Lower leg skin (tissue), 4 donors: ENCODE results near the gene C9orf72. TPM values are rescaled to one million over a fixed set of nuclear protein-coding genes. Genes with fewer than 3 reads are reported as not detected.
"Not testable (repeated sequence)": the region's sequence is repeated elsewhere in the genome, so short reads cannot be mapped to it uniquely, and the experiment has no call there.

Experiments used
- DNase-seq, 2 donors: peaks; one replicate each; pipeline ENCODE4 v3.0.0-alpha.2; 2019; ENCODE audit warnings: low spot score in 2 of 2
- H3K4me3 ChIP-seq: fragments of 200-600 bp; sonication (generic); 2 replicates; pipeline ENCODE4 v1.5.1; 2017; ENCODE audit warnings: mild to moderate bottlenecking, low read depth; ENCODE audit not compliant: poor library complexity, severe bottlenecking
- CTCF ChIP-seq, 3 donors: fragments of 450-650 bp; IDR thresholded peaks; one replicate each; pipeline ENCODE4 v1.5.1; 2016; ENCODE audit warnings: antibody characterized with exemption in 3 of 3, mild to moderate bottlenecking in 3 of 3, moderate library complexity in 2 of 3
- POLR2A ChIP-seq, 2 donors: fragments of 450-650 bp; IDR thresholded peaks; one replicate each; pipeline ENCODE4 v1.6.1; 2016 to 2017; ENCODE audit warnings: antibody characterized with exemption in 2 of 2, mild to moderate bottlenecking in 1 of 2, moderate library complexity in 1 of 2
- WGBS, 2 donors: methylation state at CpG; one replicate each; pipeline ENCODE4 v1.1.5; 2018; 5-methylcytosine and 5-hydroxymethylcytosine counted together
- intact Hi-C: fragments of 100-400 bp; cut with DNase I; formaldehyde crosslinking; loops from one replicate; pipeline ENCODE4 v1.15.0; 2023; ENCODE audit warnings: low total_unique reads
- total RNA-seq, 4 donors: library from RNA; depleted of rRNA; stranded (reverse); fragments of >200 nt; gene quantifications; one replicate each; pipeline ENCODE4 v1.1.0, GENCODE V29; 2016

The C9orf72 gene, protein sequence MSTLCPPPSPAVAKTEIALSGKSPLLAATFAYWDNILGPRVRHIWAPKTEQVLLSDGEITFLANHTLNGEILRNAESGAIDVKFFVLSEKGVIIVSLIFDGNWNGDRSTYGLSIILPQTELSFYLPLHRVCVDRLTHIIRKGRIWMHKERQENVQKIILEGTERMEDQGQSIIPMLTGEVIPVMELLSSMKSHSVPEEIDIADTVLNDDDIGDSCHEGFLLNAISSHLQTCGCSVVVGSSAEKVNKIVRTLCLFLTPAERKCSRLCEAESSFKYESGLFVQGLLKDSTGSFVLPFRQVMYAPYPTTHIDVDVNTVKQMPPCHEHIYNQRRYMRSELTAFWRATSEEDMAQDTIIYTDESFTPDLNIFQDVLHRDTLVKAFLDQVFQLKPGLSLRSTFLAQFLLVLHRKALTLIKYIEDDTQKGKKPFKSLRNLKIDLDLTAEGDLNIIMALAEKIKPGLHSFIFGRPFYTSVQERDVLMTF
- total RNA-seq: 10 to 100 TPM; 10.3 to 16.6 (median 12.5) TPM

DNA sequence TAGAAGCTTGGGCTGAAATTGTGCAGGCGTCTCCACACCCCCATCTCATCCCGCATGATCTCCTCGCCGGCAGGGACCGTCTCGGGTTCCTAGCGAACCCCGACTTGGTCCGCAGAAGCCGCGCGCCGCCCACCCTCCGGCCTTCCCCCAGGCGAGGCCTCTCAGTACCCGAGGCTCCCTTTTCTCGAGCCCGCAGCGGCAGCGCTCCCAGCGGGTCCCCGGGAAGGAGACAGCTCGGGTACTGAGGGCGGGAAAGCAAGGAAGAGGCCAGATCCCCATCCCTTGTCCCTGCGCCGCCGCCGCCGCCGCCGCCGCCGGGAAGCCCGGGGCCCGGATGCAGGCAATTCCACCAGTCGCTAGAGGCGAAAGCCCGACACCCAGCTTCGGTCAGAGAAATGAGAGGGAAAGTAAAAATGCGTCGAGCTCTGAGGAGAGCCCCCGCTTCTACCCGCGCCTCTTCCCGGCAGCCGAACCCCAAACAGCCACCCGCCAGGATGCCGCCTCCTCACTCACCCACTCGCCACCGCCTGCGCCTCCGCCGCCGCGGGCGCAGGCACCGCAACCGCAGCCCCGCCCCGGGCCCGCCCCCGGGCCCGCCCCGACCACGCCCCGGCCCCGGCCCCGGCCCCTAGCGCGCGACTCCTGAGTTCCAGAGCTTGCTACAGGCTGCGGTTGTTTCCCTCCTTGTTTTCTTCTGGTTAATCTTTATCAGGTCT, at the start of gene C9orf72:
Gene C9orf72 (minus strand): TSS at position 564 of the 716 bp plus-strand sequence. CDS start 6,361 bp downstream, outside the sequence.
- WGBS, 2 donors: 0 to 3% methylated on average over 12 to 56 of the region's 72 CpGs
- intact Hi-C loops: loop anchor here (10.0 kb wide), 1 partner anchor 628 kb away; the partner anchor contains the start of gene PLAA
- DNase-seq: peak in 1 of 2 donors; percentile 96
- H3K4me3 ChIP-seq: peak within 1 kb of the TSS; percentile 86
- TF ChIP-seq POLR2A (IDR thresholded peaks at IDR 0.05) (peak in 1 of 2 donors; percentile 39), CTCF (IDR thresholded peaks at IDR 0.05) (no peak)

DNA sequence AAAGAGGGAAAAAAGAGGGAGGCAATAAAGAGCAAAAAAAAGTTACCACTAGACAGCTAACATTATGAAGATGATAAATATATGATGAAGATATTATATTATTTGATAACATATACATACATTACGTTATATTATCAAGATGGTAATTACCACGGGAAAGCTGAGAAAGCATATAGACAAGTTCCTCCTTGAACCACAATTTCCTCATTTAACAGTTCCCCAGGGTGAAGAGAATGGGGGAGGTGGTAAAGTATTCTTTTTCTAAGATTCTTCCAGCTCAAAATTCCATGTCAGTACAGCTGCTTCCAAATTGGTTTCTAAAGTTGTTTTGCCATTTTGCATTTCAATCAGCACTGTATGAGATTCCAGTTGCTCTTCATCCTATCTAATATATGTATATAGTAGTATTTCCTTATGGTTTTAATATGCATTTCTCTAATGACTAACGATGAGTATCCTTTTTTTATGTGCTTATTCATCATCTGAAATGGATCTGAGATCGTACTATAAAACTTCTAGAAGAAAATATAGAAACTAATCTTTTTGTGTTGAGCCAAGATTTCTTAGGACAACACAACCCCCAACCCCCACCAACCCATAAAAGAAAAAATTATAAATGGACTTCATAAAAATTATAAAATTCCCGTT, 49.5 kb upstream of the C9orf72 start:
- H3K4me3 ChIP-seq: no peak overlapping the region
- no peak for DNase-seq
- intact Hi-C loops: no loop called here
- TF ChIP-seq POLR2A (IDR thresholded peaks at IDR 0.05): no peak
- TF ChIP-seq CTCF (IDR thresholded peaks at IDR 0.05): no peak
- WGBS, 2 donors: 48 to 58% methylated on average over 5 of the region's 5 CpGs

DNA sequence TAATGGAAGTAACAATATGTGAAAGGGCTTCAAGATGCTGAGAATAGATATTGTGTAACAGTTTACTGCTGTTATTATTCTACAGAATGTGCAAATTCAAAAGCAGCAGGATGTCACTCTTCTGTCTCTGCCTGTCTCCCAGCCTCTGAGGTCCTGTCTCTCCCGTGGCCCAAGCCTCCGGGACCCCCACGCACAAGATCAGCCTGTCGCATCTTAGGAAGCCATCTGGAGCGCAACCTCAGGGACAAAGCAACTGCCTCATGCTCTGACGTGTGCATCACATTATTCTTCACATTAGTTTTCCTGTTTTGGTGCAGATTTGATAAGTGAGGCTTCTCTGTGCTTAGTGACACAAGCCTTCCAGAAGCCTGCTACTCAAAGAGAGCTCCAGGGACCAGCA, 46.5 kb upstream of the C9orf72 start:
- TF ChIP-seq POLR2A (IDR thresholded peaks at IDR 0.05): no peak
- TF ChIP-seq CTCF (IDR thresholded peaks at IDR 0.05): no peak
- no peak overlapping the region for H3K4me3 ChIP-seq
- 78 to 80% methylated on average over 6 of the region's 6 CpGs for WGBS, 2 donors
- intact Hi-C loops: no loop called here
- no peak for DNase-seq

DNA sequence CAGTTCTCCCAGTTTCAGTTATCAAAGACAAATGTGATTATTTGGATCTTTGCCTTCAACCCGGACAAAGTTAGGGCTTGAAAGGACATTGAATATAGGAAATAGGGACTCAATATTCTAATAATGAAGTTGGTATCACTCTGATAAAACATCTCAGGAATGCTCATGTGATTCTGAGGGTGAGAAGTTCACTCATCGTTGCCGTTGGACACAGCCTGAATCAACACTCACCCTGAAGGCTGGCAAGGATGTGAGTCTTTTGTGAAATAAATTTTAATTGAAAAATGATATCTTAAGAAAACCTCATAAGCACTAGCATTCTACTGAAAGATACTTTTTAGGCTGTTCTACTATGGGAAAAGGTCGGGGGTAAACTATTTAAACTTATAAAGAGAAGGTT, 44.8 kb upstream of the C9orf72 start:
- H3K4me3 ChIP-seq: no peak overlapping the region
- intact Hi-C loops: no loop called here
- no peak for DNase-seq
- 62 to 68% methylated on average over 4 of the region's 4 CpGs for WGBS, 2 donors
- no peak for TF ChIP-seq POLR2A (IDR thresholded peaks at IDR 0.05)
- TF ChIP-seq CTCF (IDR thresholded peaks at IDR 0.05): no peak

DNA sequence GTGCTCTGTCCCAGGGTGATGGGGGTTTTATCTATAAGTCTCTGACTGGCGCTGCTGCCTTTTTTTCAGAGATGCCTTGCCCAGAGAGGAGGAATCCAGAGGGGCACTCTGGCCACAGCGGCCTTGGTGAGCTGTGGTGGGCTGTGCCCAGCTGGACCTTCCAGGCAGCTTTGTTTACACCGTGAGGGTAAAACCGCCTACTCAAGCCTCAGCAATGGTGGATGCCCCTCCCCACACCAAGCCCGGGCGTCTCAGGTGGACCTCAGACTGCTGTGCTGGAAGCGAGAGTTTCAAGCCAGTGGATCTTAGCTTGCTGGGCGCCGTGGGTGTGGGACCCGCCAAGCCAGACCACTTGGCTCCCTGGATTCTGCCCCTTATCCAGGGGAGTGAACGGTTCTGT, 41.3 kb upstream of the C9orf72 start:
- 86 to 93% methylated on average over 6 to 10 of the region's 11 CpGs for whole genome bisulfite sequencing, 2 donors
- DNase-seq: no peak
- TF ChIP-seq POLR2A (IDR thresholded peaks at IDR 0.05): no peak
- TF ChIP-seq CTCF (IDR thresholded peaks at IDR 0.05): no peak
- intact Hi-C loops: no loop called here
- no peak overlapping the region for H3K4me3 ChIP-seq

- DNase-seq, intact Hi-C loops, H3K4me3 ChIP-seq: not testable (repeated sequence)
- WGBS, 2 donors: 90 to 92% methylated on average over 4 of the region's 4 CpGs
These were observed 38.8 kb upstream of the C9orf72 start for GRCh38 chr9:27612036-27612435.
